Psoas muscle (tissue), 8 donors: ENCODE data around the gene ZMYND8. TPM values are rescaled to one million over a fixed set of nuclear protein-coding genes. Genes with fewer than 3 reads are reported as not detected.

Experiments
- ATAC-seq, 4 donors: fragments of 200-7000 bp; cut with Tn5 transposase; one replicate each; pipeline ENCODE4 v1.9.1; 2020; ENCODE audit warnings: moderate library complexity in 3 of 4, mild to moderate bottlenecking in 2 of 4
- DNase-seq, 2 donors: peaks; one replicate each; pipeline ENCODE4 v3.0.0-alpha.2; 2020
- H3K27ac ChIP-seq: fragments of 200-600 bp; one replicate; pipeline ENCODE4 v1.8.0; 2022
- H3K27me3 ChIP-seq, 3 donors: fragments of 200-600 bp in 1 of 3; one replicate each; pipeline versions ENCODE4 v1.6.1 to v1.8.0; 2013 to 2022; ENCODE audit warnings: low read length in 2 of 3, mild to moderate bottlenecking in 2 of 3, moderate library complexity in 1 of 3; ENCODE audit not compliant: insufficient read depth in 3 of 3
- H3K36me3 ChIP-seq, 2 donors: fragments of 200-600 bp in 1 of 2; one replicate each; pipeline versions ENCODE4 v1.6.1 to v1.8.0; 2013 to 2022; ENCODE audit warnings: low read depth in 1 of 2, mild to moderate bottlenecking in 1 of 2, moderate library complexity in 1 of 2; ENCODE audit not compliant: insufficient read depth in 1 of 2
- H3K4me1 ChIP-seq: fragments of 200-600 bp; one replicate; pipeline ENCODE4 v1.8.0; 2022
- H3K4me3 ChIP-seq: fragments of 200-600 bp; one replicate; pipeline ENCODE4 v1.8.0; 2022; ENCODE audit warnings: mild to moderate bottlenecking
- H3K9me3 ChIP-seq: fragments of 200-600 bp; one replicate; pipeline ENCODE4 v1.8.0; 2022
- WGBS, 3 donors: extraction: QIAGEN DNeasy Blood & Tissue Kit; methylation state at CpG; one replicate each; pipeline versions ENCODE4 v1.1.6 to v1.1.7; 2013; 5-methylcytosine and 5-hydroxymethylcytosine counted together
- intact Hi-C, 2 donors: fragments of 100-400 bp; cut with DNase I; formaldehyde crosslinking; loops; one replicate each; pipeline versions ENCODE4 v1.11.0 to v1.14.2; 2022
- polyA plus RNA-seq, 3 donors: library from polyadenylated mRNA; stranded (reverse); fragments of 200-250 nt; gene quantifications; one replicate each; pipeline ENCODE4 v1.2.3, GENCODE V29; 2013
- total RNA-seq, 4 donors: library from RNA; stranded (reverse); fragmentation: NEBNext Ultra II Directional in 2 of 4; extraction: Animal tissue kit (Norgen Biotek cat#: 25700) in 2 of 4; gene quantifications; one replicate each; pipeline versions ENCODE4 v1.2.1 to v1.2.4, GENCODE V29; 2021 to 2023
- TF ChIP-seq, protein P1 (sequence below): fragments of 200-600 bp; IDR thresholded peaks from one replicate; pipeline ENCODE4 v1.8.0; 2022; ENCODE audit warnings: antibody characterized with exemption
- donor health status: healthy with polysubstance abuse.
- donor health status: DM: no; HTN: no; CAD: no; lungs with moderate emphysema.
- donor health status: Bipolar disorder and iron deficiency.
- donor health status: healthy.
- donor health status: DM: yes; HTN: yes; CAD: no.
- donor health status: DM: no; HTN: no; CAD: no.
- donor health status: DM: no; HTN: no; CAD: no.
- donor health status: DM: yes; HTN: yes; CAD: no.

Gene ZMYND8
- total and polyA plus RNA-seq, 7 donors = 4.7 to 42.9 (median 17.7) TPM

- Histone ChIP-seq H3K27ac (no peak overlapping the region), H3K36me3 (no peaks in the 10 kb centered on the region), H3K4me3 (no peak overlapping the region), H3K27me3 (no peaks in the 10 kb centered on the region), H3K4me1 (no peaks in the 10 kb centered on the region), H3K9me3 (no peaks in the 10 kb centered on the region)
- no peak for ATAC-seq
- TF ChIP-seq, protein P1, sequence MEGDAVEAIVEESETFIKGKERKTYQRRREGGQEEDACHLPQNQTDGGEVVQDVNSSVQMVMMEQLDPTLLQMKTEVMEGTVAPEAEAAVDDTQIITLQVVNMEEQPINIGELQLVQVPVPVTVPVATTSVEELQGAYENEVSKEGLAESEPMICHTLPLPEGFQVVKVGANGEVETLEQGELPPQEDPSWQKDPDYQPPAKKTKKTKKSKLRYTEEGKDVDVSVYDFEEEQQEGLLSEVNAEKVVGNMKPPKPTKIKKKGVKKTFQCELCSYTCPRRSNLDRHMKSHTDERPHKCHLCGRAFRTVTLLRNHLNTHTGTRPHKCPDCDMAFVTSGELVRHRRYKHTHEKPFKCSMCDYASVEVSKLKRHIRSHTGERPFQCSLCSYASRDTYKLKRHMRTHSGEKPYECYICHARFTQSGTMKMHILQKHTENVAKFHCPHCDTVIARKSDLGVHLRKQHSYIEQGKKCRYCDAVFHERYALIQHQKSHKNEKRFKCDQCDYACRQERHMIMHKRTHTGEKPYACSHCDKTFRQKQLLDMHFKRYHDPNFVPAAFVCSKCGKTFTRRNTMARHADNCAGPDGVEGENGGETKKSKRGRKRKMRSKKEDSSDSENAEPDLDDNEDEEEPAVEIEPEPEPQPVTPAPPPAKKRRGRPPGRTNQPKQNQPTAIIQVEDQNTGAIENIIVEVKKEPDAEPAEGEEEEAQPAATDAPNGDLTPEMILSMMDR = no peak
- intact Hi-C loops = no loop called here
- no peak for DNase-seq
- WGBS, 3 donors = 88 to 92% (median 92%) methylated on average over 4 of the region's 4 CpGs
Measured at GRCh38 chr20:47165376-47165865, 191.1 kb downstream of the ZMYND8 start.

GRCh38 chr20:47164140-47164539 lies 192.4 kb downstream of the ZMYND8 start:
- intact Hi-C loops = no loop called here
- DNase-seq = no peak
- no peaks in the 10 kb centered on the region for H3K4me1 ChIP-seq
- no peaks in the 10 kb centered on the region for H3K9me3 ChIP-seq
- WGBS, 3 donors = 23 to 46% (median 30%) methylated on average over 13 of the region's 13 CpGs
- no peaks in the 10 kb centered on the region for H3K27me3 ChIP-seq
- TF ChIP-seq, protein P1 = no peak
- no peak overlapping the region for H3K27ac ChIP-seq
- no peaks in the 10 kb centered on the region for H3K36me3 ChIP-seq
- H3K4me3 ChIP-seq = no peak overlapping the region
- ATAC-seq = no peak

- Histone ChIP-seq H3K4me3 (no peak overlapping the region), H3K27me3 (no peaks in the 10 kb centered on the region), H3K9me3 (no peaks in the 10 kb centered on the region), H3K4me1 (no peaks in the 10 kb centered on the region), H3K36me3 (no peaks in the 10 kb centered on the region), H3K27ac (no peak overlapping the region)
- no peak for DNase-seq
- TF ChIP-seq, protein P1 = no peak
- intact Hi-C loops = no loop called here
- 88 to 93% (median 88%) methylated on average over 10 of the region's 10 CpGs for WGBS, 3 donors
- no peak for ATAC-seq
Measured at GRCh38 chr20:47161411-47161810, 195.1 kb downstream of the ZMYND8 start.

DNA sequence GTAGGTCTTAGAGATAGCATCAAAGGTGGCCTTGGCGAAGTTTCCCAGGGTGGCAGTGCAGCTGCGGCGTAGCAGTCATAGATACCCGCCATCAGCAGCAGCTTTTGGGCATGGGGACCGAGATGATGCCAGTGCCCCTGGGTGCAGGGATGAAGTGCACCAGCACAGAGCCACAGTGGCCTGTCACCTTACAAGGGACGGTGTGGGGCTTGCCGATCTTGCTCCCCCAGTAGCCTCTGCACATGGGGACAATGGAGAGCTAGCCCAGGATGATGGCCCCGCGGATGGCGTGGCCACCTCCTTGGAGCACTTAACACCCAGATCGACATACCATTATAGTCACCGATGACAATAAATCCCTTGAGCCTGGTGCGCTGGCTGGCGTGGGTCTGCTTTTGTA lies 195.5 kb downstream of the ZMYND8 start:
- 84 to 89% (median 85%) methylated on average over 14 of the region's 14 CpGs for WGBS, 3 donors
- Histone ChIP-seq H3K36me3 (no peaks in the 10 kb centered on the region), H3K27me3 (no peaks in the 10 kb centered on the region), H3K27ac (no peak overlapping the region), H3K4me1 (no peaks in the 10 kb centered on the region), H3K4me3 (no peak overlapping the region), H3K9me3 (no peaks in the 10 kb centered on the region)
- TF ChIP-seq, protein P1 = no peak
- ATAC-seq = no peak
- intact Hi-C loops = no loop called here
- no peak for DNase-seq

DNA sequence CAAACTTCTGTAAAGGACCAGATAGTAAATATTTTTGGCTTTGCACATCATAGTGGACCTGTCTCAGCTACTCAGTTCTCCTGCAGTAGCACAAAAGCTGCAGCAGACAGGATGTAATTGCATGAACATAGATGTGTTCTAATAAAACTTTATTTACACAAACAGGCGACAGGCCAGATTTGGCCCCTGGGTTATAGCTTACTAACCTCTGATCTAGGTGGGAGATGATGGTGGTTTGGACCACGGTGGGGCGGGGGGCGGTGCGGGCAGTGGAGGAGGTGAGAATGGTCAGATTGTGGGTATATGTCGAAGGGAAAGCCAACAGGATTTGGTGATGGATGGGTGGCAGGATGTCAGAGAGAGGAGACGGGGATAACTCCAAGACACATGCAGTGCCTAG lies 196.3 kb downstream of the ZMYND8 start:
- 93 to 94% (median 94%) methylated on average over 7 of the region's 7 CpGs for WGBS, 3 donors
- intact Hi-C loops = no loop called here

More for the DNA sequence above, 196.3 kb downstream of the ZMYND8 start:
- Histone ChIP-seq H3K27ac (no peak overlapping the region), H3K4me3 (no peak overlapping the region), H3K27me3 (no peaks in the 10 kb centered on the region), H3K36me3 (no peaks in the 10 kb centered on the region), H3K4me1 (no peaks in the 10 kb centered on the region), H3K9me3 (no peaks in the 10 kb centered on the region)
- ATAC-seq = no peak
- TF ChIP-seq, protein P1 = no peak
- DNase-seq = no peak
